Measurements from ENCODE around the gene SRMS. TPM values are rescaled to one million over a fixed set of nuclear protein-coding genes. Genes with fewer than 3 reads are reported as not detected.

SRMS gene
- total RNA-seq, 1 experiment from 2014 or later = 3.2 TPM

GRCh38 chr20:63564036-63564810, 16.7 kb upstream of the SRMS start (continued):
- TF ChIP-seq ZBTB33 (IDR thresholded peaks at IDR 0.05; ENCODE audit: extremely low read depth, insufficient replicate concordance, low read length) = no peak
- no peak for TF ChIP-seq SRF (IDR thresholded peaks at IDR 0.05; ENCODE audit: low read depth)
- TF ChIP-seq EZH2 (IDR thresholded peaks at IDR 0.05) = no peak
- TF ChIP-seq SIN3A (IDR thresholded peaks at IDR 0.05; ENCODE audit: low read depth) = no peak

GRCh38 chr20:63563225-63563935, 15.8 kb upstream of the SRMS start:
- Histone ChIP-seq H3K9me2 (ENCODE audit: insufficient read depth) (no peaks in the 10 kb centered on the region), H2AFZ (ENCODE audit: low read depth, low read length, poor library complexity, severe bottlenecking) (no peak overlapping the region), H3K9ac (ENCODE audit: low read length) (no peak overlapping the region), H3K36me3 (ENCODE audit: control insufficient read depth in 1 of 2, insufficient read depth in 2 of 2, low read length in 2 of 2) (no peaks in the 10 kb centered on the region; a peak in 3 of 4 replicates), H3K4me2 (ENCODE audit: low read length) (no peak overlapping the region), H3K79me2 (ENCODE audit: insufficient read depth, low read length) (no peaks in the 10 kb centered on the region), H3K4me3 (replicated peaks in 1 of 2; ENCODE audit: low read depth in 1 of 2, low read length in 2 of 2) (no peak overlapping the region), H3K4me1 (ENCODE audit: control insufficient read depth in 1 of 2, insufficient read depth in 2 of 2, low read length in 2 of 2) (no peaks in the 10 kb centered on the region), H4K20me1 (ENCODE audit: insufficient read depth) (no peaks in the 10 kb centered on the region), H3K27me3 (ENCODE audit: insufficient read depth, low read length) (no peaks in the 10 kb centered on the region), H3K27ac (ENCODE audit: low read depth, low read length) (no peak overlapping the region), H3K9me3 (ENCODE audit: control insufficient read depth in 1 of 2, insufficient read depth in 1 of 2, low read depth in 1 of 2, low read length in 2 of 2) (no peaks in the 10 kb centered on the region)
- ATAC-seq (no peak), DNase-seq (ENCODE audit: low read depth, low spot score) (no peak)
- CTCF ChIA-PET = no interaction called here
- no TSS peak for BruUV-seq (replicated peaks)
- RAD21 ChIA-PET (ENCODE audit: low non-redundant PET in 1 of 2, low total read pairs in 2 of 2, uncharacterized antibody in 2 of 2, unreplicated experiment in 2 of 2) = no interaction called here
- POLR2A ChIA-PET = no interaction called here
- intact Hi-C loops (cut with micrococcal nuclease) = no loop called here
- TF ChIP-seq CEBPB (IDR thresholded peaks at IDR 0.05; ENCODE audit: low read depth) = no peak
- no peak for TF ChIP-seq EZH2phosphoT487 (IDR thresholded peaks at IDR 0.05; ENCODE audit: borderline replicate concordance)
- no peak for TF ChIP-seq FOSL1 (IDR thresholded peaks at IDR 0.05; ENCODE audit: low read depth)
- TF ChIP-seq CBX3 (IDR thresholded peaks at IDR 0.05; ENCODE audit: low read depth) = no peak
- no peak for TF ChIP-seq POLR2AphosphoS5 (IDR thresholded peaks at IDR 0.05; ENCODE audit: low read depth, low read length)
- no peak for TF ChIP-seq ZNF274 (IDR thresholded peaks at IDR 0.05; ENCODE audit: low read depth, low read length)
- no peak for TF ChIP-seq MAX (IDR thresholded peaks at IDR 0.05)
- no peak for TF ChIP-seq RAD21 (IDR thresholded peaks at IDR 0.05; ENCODE audit: low read depth)
- no peak for TF ChIP-seq REST (IDR thresholded peaks at IDR 0.05; ENCODE audit: low read depth)
- no peak for TF ChIP-seq ZFX (IDR thresholded peaks at IDR 0.05)
- no peak for TF ChIP-seq ELF1 (IDR thresholded peaks at IDR 0.05; ENCODE audit: borderline replicate concordance, low read depth)
- no peak for TF ChIP-seq YY1 (IDR thresholded peaks at IDR 0.05; ENCODE audit: extremely low read depth, insufficient replicate concordance, low read depth, low read length)
- TF ChIP-seq ZBTB33 (IDR thresholded peaks at IDR 0.05; ENCODE audit: extremely low read depth, insufficient replicate concordance, low read length) = no peak
- no peak for TF ChIP-seq POLR2A (IDR thresholded peaks at IDR 0.05; ENCODE audit: borderline replicate concordance, extremely low read depth, insufficient read depth, insufficient read length)
